Stimulated activated CD4-positive, alpha-beta T cell treated with anti-CD3 and anti-CD28 coated beads, Interleukin-2, amount 100 ng/mL, for 4 hours (primary cell): ENCODE measurements around the gene GALNT14.

Source experiments
- DNase-seq: peaks from one replicate; pipeline ENCODE4 v3.0.0-alpha.2; 2020; ENCODE audit warnings: low read depth

The GALNT14 gene

GRCh38 chr2:30888852-30889409, 249.3 kb downstream of the GALNT14 start:
- no peak for DNase-seq

- DNase-seq = no peak
Observed at GRCh38 chr2:30886080-30886479, 252.2 kb downstream of the GALNT14 start.

GRCh38 chr2:30883822-30884221, 254.4 kb downstream of the GALNT14 start:
- no peak for DNase-seq

- no peak for DNase-seq
Observed at GRCh38 chr2:30883184-30883583, 255.1 kb downstream of the GALNT14 start.

GRCh38 chr2:30880516-30880915, 257.7 kb downstream of the GALNT14 start:
- DNase-seq = no peak

- DNase-seq = no peak
Observed at GRCh38 chr2:30877833-30878232, 260.4 kb downstream of the GALNT14 start.

- DNase-seq = no peak
Observed at GRCh38 chr2:30872797-30873196, 265.4 kb downstream of the GALNT14 start.

GRCh38 chr2:30871980-30872789, 266.1 kb downstream of the GALNT14 start:
- DNase-seq = no peak

GRCh38 chr2:30871440-30871839, 266.8 kb downstream of the GALNT14 start:
- DNase-seq = no peak

GRCh38 chr2:30869988-30870387, 268.3 kb downstream of the GALNT14 start:
- DNase-seq = no peak

- no peak for DNase-seq
Observed at GRCh38 chr2:30867385-30867784, 270.9 kb downstream of the GALNT14 start.

GRCh38 chr2:30866974-30867373, 271.3 kb downstream of the GALNT14 start:
- DNase-seq = no peak

- DNase-seq = no peak
Observed at GRCh38 chr2:30865892-30866681, 272.2 kb downstream of the GALNT14 start.

GRCh38 chr2:30865243-30865642, 273.0 kb downstream of the GALNT14 start:
- DNase-seq = no peak

- DNase-seq = peak; percentile 14
Observed at GRCh38 chr2:30862054-30862651, 276.1 kb downstream of the GALNT14 start.

- no peak for DNase-seq
Observed at GRCh38 chr2:30860726-30861125, 277.5 kb downstream of the GALNT14 start.
